Activated T-cell treated with anti-CD3 and anti-CD28 coated beads for 24 hours (primary cell): ENCODE measurements around the gene ZNF784.
"Not testable (repeated sequence)": the region's sequence is repeated elsewhere in the genome, so short reads cannot be mapped to it uniquely, and the experiment has no call there.

Source experiments
- DNase-seq: peaks from one replicate; pipeline ENCODE4 v3.0.0-alpha.2; 2020; ENCODE audit warnings: low read depth

Gene ZNF784

GRCh38 chr19:55583897-55584296 lies 40.5 kb downstream of the ZNF784 start:
- DNase-seq, result not testable (repeated sequence)

GRCh38 chr19:55582284-55582683 lies 42.1 kb downstream of the ZNF784 start:
- DNase-seq, result not testable (repeated sequence)

- DNase-seq, result no peak
Measured at GRCh38 chr19:55581823-55582223, 42.5 kb downstream of the ZNF784 start.

GRCh38 chr19:55581145-55581822 lies 43.1 kb downstream of the ZNF784 start:
- no peak for DNase-seq

- peak; percentile 79 for DNase-seq
Measured at GRCh38 chr19:55580628-55581144, 43.7 kb downstream of the ZNF784 start, which contains the start of gene ZNF579. Gene ZNF579 (minus strand): TSS chr19:55580848. CDS start chr19:55579639, 1,209 bp downstream.

GRCh38 chr19:55579766-55580621 lies 44.4 kb downstream of the ZNF784 start:
- no peak for DNase-seq

- no peak for DNase-seq
Measured at GRCh38 chr19:55578761-55579747, 45.3 kb downstream of the ZNF784 start.

- DNase-seq, result no peak
Measured at GRCh38 chr19:55578031-55578760, 46.2 kb downstream of the ZNF784 start.

GRCh38 chr19:55576746-55577145 lies 47.6 kb downstream of the ZNF784 start:
- no peak for DNase-seq

- not testable (repeated sequence) for DNase-seq
Measured at GRCh38 chr19:55573929-55574328, 50.4 kb downstream of the ZNF784 start.
